ENCODE measurements around the gene SMG7.

GRCh38 chr1:183568176-183569021 is 96.1 kb downstream of the SMG7 start:
- TF ChIP-seq RAD21 (IDR thresholded peaks at IDR 0.05; ENCODE audit: low read depth) (no peak), ATF3 (IDR thresholded peaks at IDR 0.05) (no peak), CTCF (IDR thresholded peaks at IDR 0.05 in 2 of 3, conservative IDR thresholded peaks at IDR 0.05 in 1 of 3; ENCODE audit: borderline replicate concordance in 1 of 3, insufficient read depth in 1 of 3, low read depth in 2 of 3, low read length in 2 of 3) (no peak), CBX3 (IDR thresholded peaks at IDR 0.05; ENCODE audit: low read depth) (no peak), REST (IDR thresholded peaks at IDR 0.05; ENCODE audit: low read depth) (no peak), MAX (IDR thresholded peaks at IDR 0.05) (no peak), ZFX (IDR thresholded peaks at IDR 0.05) (no peak), POLR2A (IDR thresholded peaks at IDR 0.05; ENCODE audit: borderline replicate concordance, extremely low read depth, insufficient read depth, insufficient read length) (no peak), POLR2AphosphoS5 (IDR thresholded peaks at IDR 0.05; ENCODE audit: low read depth, low read length) (no peak), EZH2 (IDR thresholded peaks at IDR 0.05) (no peak)
